HS-27A (cell line): ENCODE data around the gene TC2N.
"Not testable (repeated sequence)": the region's sequence is repeated elsewhere in the genome, so short reads cannot be mapped to it uniquely, and the experiment has no call there.

ENCODE experiments used
- DNase-seq: peaks from one replicate; pipeline ENCODE4 v3.0.0-alpha.2; 2012; ENCODE audit warnings: low read depth, missing footprints

TC2N gene

DNA sequence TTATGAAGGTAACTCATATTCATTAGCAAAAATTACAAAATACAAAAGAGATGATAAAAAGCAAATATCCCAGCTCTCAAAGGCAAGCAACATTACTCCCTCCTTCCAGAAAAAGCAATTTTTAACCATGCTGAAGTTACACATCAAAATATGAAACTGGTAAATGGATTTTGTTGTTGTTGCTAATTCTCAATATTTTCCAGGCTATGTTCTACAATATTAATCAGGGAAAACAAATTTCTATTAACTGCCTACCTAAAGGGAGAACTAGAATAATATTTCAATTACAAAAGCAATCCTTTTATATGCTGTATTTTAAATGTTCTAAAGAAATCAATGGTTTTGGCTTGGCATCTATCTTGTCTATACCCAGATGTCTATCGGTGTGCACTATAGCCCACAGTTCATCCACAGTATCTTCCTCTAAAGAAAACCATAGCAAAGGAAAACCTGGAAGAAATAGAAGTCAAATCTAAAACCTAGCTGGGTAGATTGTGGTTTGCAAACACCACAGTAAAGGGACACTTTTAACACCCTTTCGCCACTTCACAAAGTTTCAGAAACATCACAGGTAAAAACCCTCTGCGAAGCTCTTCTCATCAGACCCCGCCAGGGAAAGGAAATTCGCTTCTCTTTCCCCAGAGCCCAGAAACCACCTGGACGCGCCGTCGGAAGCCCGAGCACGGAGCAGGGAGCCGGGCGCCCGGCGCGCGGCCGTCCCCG lies 32.0 kb downstream of the TC2N start:
- DNase-seq: no peak

DNA sequence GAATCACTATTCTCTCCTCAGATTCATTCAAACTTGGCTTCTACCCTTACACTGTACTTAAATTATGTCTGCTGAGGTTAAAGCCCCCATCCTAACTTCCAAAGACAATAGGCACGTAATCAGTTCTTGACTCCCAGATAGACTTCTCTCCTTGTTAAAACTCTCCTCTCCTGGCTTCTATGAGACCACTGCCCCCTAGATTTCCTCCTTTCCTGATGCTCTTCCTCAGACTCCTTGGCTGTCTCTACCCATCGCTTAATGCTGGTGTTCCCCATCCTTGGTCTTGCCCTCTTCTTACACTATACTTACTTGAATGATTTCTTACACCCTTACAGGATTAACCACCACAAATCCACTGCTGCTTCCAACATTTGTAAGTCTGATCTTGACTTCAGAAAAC lies 32.8 kb downstream of the TC2N start:
- DNase-seq: no peak

- DNase-seq: no peak
Measured at GRCh38 chr14:91831337-91831736, 36.0 kb downstream of the TC2N start.

- DNase-seq: no peak
Measured at GRCh38 chr14:91830777-91831176, 36.6 kb downstream of the TC2N start.

DNA sequence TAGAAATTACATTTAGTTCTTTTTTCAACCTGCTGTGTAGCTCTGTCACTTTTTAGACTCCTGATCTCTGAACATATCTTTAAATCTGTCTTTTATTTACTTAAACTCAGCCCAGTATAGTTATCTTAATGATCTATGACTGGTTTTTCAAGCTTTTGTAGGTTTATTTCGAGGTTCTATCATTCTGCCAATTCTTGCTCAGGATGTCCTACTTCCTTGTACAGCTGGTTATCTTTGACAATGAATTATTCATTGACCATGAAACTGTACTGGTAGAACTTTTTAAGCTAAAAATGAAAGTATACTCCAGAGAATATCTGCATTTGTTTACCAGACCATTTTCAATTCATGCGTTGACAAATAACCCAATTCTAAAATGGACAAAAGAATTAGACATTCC lies 37.8 kb downstream of the TC2N start:
- DNase-seq: no peak

GRCh38 chr14:91827746-91828145 lies 39.6 kb downstream of the TC2N start:
- DNase-seq: no peak

- no peak for DNase-seq
Measured at GRCh38 chr14:91817566-91818325, 49.6 kb downstream of the TC2N start.

GRCh38 chr14:91814317-91814716 lies 53.0 kb downstream of the TC2N start:
- DNase-seq: no peak

DNA sequence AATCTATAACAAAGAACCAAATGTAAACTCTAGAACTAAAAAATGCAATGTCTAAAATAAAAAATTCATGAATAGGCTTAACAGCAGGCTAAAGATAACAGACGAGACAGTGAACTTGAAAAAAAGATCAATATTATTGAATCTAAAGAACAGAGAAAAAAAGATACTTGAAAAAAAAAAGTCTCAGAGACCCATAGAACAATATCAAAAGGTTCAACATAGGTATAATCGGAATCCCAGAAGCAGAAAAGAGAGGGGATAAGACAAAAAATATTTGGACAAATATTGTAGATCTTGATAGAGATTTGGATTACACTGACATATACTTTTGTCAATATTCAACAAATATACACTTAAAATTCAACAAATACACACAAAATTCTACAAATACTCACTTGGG lies 56.6 kb downstream of the TC2N start:
- DNase-seq: no peak

DNA sequence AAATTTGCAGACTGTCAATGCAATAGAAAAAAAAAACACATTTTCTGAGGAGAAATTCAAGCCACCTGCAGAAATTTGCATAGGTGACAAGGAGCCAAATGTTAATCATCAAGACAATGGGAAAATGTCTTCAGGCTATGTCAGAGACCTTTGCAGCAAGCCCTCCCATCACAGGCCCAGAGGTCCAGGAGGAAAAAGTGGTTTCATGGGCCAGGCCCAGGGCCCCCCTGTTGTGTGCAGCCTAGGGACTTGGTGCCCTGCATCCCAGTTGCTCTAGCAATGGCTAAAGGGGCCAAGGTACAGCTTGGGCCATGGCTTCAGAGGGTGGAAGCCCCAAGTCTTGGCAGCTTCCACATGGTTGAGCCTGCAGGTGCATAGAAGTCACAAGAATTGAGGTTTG lies 60.6 kb downstream of the TC2N start:
- DNase-seq: no peak

DNA sequence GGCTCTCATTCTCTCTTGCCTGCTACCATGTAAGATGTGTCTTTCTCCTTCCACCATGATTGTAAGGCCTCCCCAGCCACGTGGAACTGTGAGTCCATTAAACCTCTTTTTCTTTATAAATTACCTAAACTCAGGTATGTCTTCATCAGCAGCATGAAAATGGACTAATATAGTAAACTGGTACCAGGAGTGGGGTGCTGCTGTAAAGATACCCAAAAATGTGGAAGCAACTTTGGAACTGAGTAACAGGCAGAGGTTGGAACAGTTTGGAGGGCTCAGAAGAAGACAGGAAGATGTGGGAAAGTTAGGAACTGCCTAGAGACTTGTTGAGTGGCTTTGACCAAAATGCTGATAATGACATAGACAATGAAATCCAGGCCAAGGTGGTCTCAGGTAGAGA lies 61.2 kb downstream of the TC2N start:
- not testable (repeated sequence) for DNase-seq

DNA sequence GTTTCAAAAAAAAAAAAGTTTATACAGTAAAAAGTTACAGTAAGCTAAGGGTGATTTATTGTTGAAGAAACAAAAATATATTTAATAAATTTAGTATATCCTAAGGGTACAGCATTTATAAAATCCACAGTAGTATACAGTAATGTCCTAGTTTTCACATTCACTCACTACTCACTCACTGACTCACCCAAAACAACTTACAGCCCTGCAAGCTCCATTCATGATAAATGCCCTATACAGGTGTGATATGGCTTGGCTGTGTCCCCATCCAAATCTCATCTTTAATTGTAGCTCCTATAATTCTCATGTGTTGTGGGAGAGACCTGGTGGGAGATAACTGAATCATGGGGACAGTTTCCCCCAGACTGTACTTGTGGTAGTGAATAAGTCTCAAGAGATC lies 61.7 kb downstream of the TC2N start:
- no peak for DNase-seq

DNA sequence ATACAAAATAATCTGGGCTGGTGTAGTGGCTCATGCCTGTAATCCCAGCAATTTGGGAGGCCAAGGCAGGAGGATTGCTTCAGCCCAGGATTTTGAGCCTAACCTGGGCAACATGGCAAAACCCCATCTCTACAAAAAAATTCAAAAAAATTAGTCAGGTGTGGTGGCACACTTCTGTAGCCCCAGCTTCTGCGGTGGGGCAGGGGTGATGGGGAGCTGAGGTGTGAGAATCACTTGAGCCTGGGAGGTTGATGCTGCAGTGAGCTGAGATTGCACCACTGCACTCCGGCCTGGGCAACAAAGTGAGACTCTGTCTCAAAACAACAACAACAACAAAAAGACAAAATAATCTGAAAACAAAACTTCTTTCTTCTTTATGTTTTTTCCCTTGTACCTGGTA lies 66.0 kb downstream of the TC2N start:
- DNase-seq: no peak

DNA sequence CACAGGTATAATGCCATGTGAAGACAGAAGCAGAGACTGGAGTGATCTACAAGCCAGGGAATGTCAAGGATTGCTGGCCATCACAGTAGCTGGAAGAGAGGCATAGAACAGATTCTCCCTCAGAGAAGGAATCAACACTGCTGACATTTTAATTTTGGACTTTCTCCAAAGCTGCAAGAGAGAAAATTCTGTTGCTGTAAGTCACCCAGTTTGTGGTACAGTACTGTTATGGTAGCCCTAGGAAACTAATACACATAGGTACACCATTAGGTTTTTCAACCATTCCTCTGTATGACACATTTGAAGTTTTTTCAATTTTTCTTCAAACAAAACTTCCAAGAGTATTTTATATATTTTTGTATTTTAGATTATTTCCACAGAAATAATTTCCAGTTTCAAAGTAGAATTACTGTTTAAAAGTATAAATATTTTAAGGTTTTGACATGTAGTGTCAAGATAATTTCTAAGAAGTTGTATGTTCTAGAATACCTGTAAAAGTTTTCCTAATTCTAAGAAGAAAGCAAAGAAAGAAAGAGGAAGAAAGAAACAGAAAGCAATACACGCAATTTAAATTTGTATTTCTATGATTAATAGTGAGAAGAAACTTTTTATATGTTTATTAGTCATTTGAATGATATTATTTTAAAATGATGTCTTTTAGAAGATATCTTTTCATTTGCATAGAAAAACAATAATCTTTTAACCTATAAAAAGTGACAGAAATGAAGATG lies 70.6 kb downstream of the TC2N start:
- DNase-seq: no peak

GRCh38 chr14:91793704-91794103 lies 73.6 kb downstream of the TC2N start:
- DNase-seq: no peak

DNA sequence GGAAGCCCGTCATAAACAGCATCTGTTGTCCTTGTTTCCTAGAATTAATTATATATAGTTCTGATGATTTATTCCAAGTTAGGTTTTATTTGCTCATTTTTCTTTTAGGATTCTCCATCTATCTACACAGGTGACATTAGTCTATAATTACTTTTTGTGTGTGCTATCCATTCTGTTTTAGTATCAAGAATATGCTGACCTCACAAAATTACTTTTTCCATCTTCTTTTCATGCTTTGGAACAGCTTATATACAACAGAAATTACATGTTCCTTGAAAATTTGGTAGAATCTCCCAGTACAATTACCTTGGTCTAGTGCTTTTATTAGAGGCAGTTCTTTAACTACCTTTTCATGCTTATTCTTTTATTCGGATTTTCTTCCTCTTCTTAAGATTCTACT lies 81.1 kb downstream of the TC2N start:
- no peak for DNase-seq

DNA sequence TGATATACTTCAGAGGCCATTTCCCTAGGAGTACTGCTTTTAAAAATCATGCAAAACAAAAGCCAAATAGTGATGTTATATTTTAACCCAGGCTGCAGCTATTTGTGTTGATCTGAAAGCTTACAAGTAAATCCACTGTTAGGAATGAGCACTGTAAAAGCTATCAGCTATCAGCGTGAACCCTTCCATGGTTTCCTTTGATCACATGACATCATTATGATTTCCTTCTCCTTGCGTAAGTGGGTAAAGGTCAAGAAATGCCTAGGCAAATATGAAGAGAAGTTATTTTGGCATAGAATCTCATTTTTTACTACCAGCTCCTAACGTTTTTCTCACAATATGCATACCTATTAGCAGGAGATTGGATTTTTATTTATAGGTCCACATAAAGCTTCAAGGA lies 86.9 kb downstream of the TC2N start:
- no peak for DNase-seq

GRCh38 chr14:91778217-91778616 lies 89.1 kb downstream of the TC2N start:
- DNase-seq: no peak

DNA sequence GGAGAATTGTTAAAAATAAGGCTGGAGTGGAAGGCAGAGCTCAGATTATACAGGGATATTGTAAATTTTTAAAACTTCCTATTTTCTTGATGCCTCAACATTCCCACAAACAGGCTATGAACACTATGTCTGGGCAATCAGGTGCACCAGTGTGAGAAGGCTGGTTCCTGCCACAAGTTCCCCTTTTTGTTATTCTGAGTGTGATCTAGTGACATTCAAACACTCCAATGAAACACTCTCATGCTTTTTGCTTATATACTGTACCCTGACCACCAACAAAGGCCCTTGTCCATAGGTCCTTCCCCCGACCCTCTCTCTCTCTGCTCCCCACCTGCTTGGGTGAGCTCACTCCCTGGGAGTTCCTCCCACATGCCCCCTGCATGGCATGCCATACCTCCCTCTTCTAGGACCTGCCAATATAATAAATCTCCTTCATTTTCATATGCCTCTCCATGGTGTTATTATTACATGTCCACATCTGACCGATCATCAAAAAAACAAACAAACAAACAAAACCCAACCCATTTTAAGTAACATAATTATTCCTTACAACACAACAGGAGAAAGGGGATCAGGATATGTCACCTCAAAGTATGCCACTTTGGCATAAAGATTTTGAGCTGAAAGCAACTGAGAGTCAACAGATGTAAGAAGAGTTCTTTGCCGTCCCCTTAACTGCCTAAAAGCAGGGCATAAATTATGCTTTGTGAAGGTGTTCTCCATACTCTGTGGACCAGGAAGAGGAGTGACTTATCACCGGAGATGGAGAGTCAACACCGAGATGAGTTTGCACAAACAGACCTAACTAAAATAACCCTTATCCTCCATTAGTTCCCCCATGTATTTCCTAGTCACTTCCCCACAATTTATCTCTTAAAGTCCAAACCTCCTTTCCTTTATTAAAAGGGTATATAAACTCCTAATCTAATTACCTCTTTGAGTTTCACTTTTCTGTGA lies 92.9 kb downstream of the TC2N start:
- DNase-seq: no peak

DNA sequence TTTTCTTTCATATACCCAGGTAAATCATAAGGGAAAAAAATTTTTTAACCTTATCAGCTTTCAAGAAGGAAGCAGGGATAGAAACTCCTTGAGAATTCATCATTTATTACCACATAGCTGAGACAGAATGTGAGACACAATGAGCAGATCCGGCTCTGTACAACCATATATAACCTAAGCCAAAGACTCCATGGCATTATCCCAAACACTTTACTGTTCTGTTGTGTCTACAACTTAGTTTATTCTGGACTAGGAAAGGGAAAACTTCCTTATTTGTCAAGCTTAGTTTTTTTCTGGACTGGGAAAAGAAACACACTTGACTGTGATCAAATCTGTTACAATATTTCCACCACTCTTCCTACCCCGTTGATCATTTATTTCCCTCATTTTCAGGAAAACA lies 97.2 kb downstream of the TC2N start:
- no peak for DNase-seq

GRCh38 chr14:91755570-91756295 lies 111.6 kb downstream of the TC2N start:
- no peak for DNase-seq
